DOHH2 (cell line): ENCODE measurements around the gene FAM180B.

Experiments used
- H3F3A ChIP-seq: fragments of 200-600 bp; sonication (generic), shearing (Covaris generic); 2 replicates; pipeline ENCODE4 v1.6.0; 2016; ENCODE audit warnings: antibody characterized with exemption, mild to moderate bottlenecking; ENCODE audit not compliant: control insufficient read depth, insufficient read depth
- H3K27ac ChIP-seq: fragments of 200-600 bp; sonication (generic); 2 replicates; pipeline ENCODE4 v1.5.1; 2014; ENCODE audit warnings: low read depth, mild to moderate bottlenecking, low read length, moderate library complexity
- H3K27me3 ChIP-seq: fragments of 200-600 bp; sonication (generic); 2 replicates; pipeline ENCODE4 v1.6.1; 2014; ENCODE audit warnings: mild to moderate bottlenecking, low read length, mixed read lengths; ENCODE audit not compliant: control insufficient read depth
- H3K36me3 ChIP-seq: fragments of 200-600 bp; sonication (generic); 2 replicates; pipeline ENCODE4 v1.6.1; 2014; ENCODE audit warnings: mild to moderate bottlenecking, low read length, moderate library complexity, mixed read lengths; ENCODE audit not compliant: control insufficient read depth
- H3K4me1 ChIP-seq: fragments of 200-600 bp; sonication (generic); 2 replicates; pipeline ENCODE4 v1.6.1; 2014; ENCODE audit warnings: mild to moderate bottlenecking, low read length, mixed read lengths; ENCODE audit not compliant: control insufficient read depth
- H3K4me2 ChIP-seq: fragments of 200-600 bp; sonication (generic); 2 replicates; pipeline ENCODE4 v1.6.0; 2014; ENCODE audit warnings: mild to moderate bottlenecking, low read length, moderate library complexity
- H3K4me3 ChIP-seq: fragments of 200-600 bp; sonication (generic); 2 replicates; pipeline ENCODE4 v1.5.1; 2014; ENCODE audit warnings: mild to moderate bottlenecking, low read length, mixed read lengths
- H3K79me2 ChIP-seq: fragments of 200-600 bp; sonication (generic); 2 replicates; pipeline ENCODE4 v1.6.1; 2014; ENCODE audit warnings: mild to moderate bottlenecking, low read length, mixed read lengths; ENCODE audit not compliant: control insufficient read depth
- H3K9me2 ChIP-seq: fragments of 200-600 bp; sonication (generic); replicated peaks from 2 replicates; pipeline ENCODE4 v1.6.1; 2014; ENCODE audit warnings: mild to moderate bottlenecking, low read length, mixed read lengths; ENCODE audit not compliant: control insufficient read depth
- H3K9me3 ChIP-seq: fragments of 200-600 bp; sonication (generic); 2 replicates; pipeline ENCODE4 v1.6.1; 2014; ENCODE audit warnings: antibody characterized with exemption, low read length, mixed read lengths; ENCODE audit not compliant: control insufficient read depth, insufficient read depth
- H4K20me1 ChIP-seq: fragments of 200-600 bp; sonication (generic); 2 replicates; pipeline ENCODE4 v1.6.0; 2014; ENCODE audit warnings: low read depth, mild to moderate bottlenecking, antibody characterized with exemption, low read length, moderate library complexity; ENCODE audit not compliant: control insufficient read depth, insufficient read depth
- EZH2phosphoT487 ChIP-seq: fragments of 200-600 bp; sonication (generic); IDR thresholded peaks from 2 replicates; pipeline ENCODE4 v1.6.1; 2017; ENCODE audit warnings: borderline replicate concordance, mild to moderate bottlenecking, antibody characterized with exemption, low read length, moderate library complexity, mixed read lengths
- TF ChIP-seq, protein P1 (sequence below): fragments of 200-600 bp; sonication (generic); IDR thresholded peaks from one replicate; pipeline ENCODE4 v1.5.1; 2014; ENCODE audit warnings: antibody characterized with exemption, mild to moderate bottlenecking, low read depth, low read length; ENCODE audit not compliant: poor library complexity, severe bottlenecking

Gene FAM180B, protein sequence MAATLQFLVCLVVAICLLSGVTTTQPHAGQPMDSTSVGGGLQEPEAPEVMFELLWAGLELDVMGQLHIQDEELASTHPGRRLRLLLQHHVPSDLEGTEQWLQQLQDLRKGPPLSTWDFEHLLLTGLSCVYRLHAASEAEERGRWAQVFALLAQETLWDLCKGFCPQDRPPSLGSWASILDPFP

DNA sequence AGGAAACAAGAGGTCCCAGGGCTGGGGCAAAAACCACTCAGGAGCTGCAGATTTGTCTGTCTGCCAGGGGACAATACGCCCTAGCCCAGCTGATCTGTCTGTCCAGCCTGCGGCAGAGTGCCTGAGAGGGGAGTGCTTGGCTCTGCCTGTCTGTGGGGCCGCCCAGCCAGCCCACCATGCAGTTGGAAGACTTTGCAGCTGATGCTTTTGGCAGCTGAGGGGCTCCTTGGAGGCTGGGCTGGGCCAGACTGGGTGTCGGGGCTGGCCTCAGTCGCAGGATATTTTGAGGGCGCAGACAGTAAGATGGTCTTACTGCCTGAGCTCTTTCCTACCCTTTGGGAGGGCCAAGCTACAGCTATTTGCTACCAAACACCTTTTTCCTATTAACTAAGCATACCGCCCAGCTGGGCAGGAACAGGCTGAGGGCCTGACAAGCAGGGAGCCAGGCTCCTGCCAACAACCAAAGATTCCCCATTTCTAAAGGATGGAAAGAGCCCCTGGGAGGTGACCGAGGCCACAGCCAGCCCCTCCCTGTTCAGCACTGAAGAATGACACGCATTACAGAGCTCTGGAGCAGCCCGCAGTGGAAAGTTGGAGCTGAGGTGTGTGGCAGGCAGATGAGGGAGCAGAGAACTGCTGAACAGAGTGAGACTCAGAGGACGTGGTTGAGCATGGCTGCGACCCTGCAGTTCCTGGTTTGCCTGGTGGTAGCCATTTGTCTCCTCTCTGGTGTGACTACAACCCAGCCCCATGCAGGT lies at the start of gene FAM180B:
FAM180B (plus strand) TSS at position 581 of the 758 bp plus-strand sequence; CDS start at position 672, 91 bp downstream.
- Histone ChIP-seq H3K79me2 (no peaks in the 10 kb centered on the region; the same call in 1 of the 2 replicates), H3K9me3 (no peaks in the 10 kb centered on the region), H3K9me2 (no peaks in the 10 kb centered on the region), H3K27me3 (no peaks in the 10 kb centered on the region), H3K4me2 (no peak within 1 kb of the TSS), H3F3A (no peaks in the 10 kb centered on the region), H3K27ac (no peak within 1 kb of the TSS), H4K20me1 (no peaks in the 10 kb centered on the region), H3K36me3 (peaks cover 40% of the 10 kb centered on the region), H3K4me1 (no peaks in the 10 kb centered on the region), H3K4me3 (no peak within 1 kb of the TSS)
- no peak for TF ChIP-seq EZH2phosphoT487
- TF ChIP-seq, protein P1, sequence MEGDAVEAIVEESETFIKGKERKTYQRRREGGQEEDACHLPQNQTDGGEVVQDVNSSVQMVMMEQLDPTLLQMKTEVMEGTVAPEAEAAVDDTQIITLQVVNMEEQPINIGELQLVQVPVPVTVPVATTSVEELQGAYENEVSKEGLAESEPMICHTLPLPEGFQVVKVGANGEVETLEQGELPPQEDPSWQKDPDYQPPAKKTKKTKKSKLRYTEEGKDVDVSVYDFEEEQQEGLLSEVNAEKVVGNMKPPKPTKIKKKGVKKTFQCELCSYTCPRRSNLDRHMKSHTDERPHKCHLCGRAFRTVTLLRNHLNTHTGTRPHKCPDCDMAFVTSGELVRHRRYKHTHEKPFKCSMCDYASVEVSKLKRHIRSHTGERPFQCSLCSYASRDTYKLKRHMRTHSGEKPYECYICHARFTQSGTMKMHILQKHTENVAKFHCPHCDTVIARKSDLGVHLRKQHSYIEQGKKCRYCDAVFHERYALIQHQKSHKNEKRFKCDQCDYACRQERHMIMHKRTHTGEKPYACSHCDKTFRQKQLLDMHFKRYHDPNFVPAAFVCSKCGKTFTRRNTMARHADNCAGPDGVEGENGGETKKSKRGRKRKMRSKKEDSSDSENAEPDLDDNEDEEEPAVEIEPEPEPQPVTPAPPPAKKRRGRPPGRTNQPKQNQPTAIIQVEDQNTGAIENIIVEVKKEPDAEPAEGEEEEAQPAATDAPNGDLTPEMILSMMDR: no peak

DNA sequence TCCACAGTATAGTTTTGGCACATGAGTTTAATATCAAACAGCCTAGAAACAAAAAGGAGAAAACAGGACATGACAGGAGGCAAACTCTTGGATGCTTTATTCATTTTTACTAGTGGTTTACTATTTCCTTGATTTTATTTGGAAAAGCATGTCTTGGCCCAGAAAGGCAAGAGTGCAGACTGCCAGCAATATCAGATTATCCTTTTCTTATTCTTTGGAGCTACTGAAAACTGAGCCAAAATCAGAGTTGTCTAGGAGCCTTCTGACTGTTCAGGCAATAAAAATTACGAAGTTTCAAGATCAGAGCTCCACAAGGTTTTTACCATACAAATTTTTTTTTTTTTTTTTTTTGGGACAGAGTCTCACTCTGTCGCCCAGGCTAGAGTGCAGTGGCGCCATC lies 49.6 kb upstream of the FAM180B start:
- H3K79me2 ChIP-seq: peaks cover 100% of the 10 kb centered on the region
- peaks cover 4% of the 10 kb centered on the region for H3F3A ChIP-seq
- H3K4me2 ChIP-seq: no peak overlapping the region
- no peaks in the 10 kb centered on the region for H3K9me2 ChIP-seq
- no peaks in the 10 kb centered on the region for H3K27me3 ChIP-seq
- no peaks in the 10 kb centered on the region for H3K9me3 ChIP-seq
- TF ChIP-seq EZH2phosphoT487: no peak
- TF ChIP-seq, protein P1: no peak
- H3K4me1 ChIP-seq: peaks cover 47% of the 10 kb centered on the region
- peaks cover 37% of the 10 kb centered on the region for H3K36me3 ChIP-seq
- H3K27ac ChIP-seq: no peak overlapping the region
- H3K4me3 ChIP-seq: no peak overlapping the region
- H4K20me1 ChIP-seq: peaks cover 24% of the 10 kb centered on the region

DNA sequence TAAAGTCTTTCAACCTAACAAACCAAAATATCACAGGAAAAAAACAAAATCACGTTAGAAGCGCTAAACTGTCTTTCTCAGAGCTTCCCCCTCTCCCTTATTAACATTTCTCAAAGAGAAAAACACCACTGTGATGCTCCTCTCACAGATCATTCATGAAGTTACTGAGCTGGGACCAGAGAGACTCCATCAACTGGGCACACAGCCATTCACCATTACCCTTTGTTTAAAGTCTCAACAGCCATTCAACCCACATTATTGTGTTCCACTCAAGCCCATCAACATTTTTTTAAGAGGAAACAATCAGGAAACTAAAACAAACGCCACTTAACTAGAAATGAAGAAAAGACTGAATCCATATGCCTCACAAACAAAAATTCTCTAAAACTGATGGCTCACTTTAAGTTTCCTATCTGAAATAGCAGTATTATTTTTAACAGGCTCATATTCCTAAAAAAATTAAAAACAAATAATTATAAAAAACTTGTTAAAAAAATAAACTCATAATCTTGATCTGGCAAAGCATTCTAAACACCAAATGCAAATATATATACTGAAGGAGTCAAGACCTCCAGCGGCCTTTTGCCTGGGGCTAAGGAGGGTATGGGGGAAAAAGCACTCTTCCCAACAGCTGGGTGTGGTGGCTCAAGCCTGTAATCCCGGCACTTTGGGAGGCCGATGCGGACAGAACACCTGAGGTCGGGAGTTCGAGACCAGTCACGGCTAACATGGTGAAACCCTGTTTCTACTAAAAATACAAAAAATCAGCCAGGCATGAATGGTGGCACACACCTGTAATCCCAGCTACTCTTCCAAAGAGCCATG lies 47.5 kb upstream of the FAM180B start:
- Histone ChIP-seq H3K4me1 (peaks cover 59% of the 10 kb centered on the region), H3K9me3 (no peaks in the 10 kb centered on the region), H3K27ac (no peak overlapping the region), H3K4me3 (no peak overlapping the region), H3K79me2 (peaks cover 100% of the 10 kb centered on the region), H3K36me3 (peaks cover 36% of the 10 kb centered on the region), H3F3A (no peaks in the 10 kb centered on the region; the same call in 1 of the 2 replicates), H3K9me2 (no peaks in the 10 kb centered on the region), H3K4me2 (no peak overlapping the region), H3K27me3 (no peaks in the 10 kb centered on the region), H4K20me1 (peaks cover 24% of the 10 kb centered on the region; the same call in 1 of the 2 replicates)
- no peak for TF ChIP-seq EZH2phosphoT487
- TF ChIP-seq, protein P1: no peak
